Measurements from ENCODE around the gene GORASP1.

The GORASP1 gene

DNA sequence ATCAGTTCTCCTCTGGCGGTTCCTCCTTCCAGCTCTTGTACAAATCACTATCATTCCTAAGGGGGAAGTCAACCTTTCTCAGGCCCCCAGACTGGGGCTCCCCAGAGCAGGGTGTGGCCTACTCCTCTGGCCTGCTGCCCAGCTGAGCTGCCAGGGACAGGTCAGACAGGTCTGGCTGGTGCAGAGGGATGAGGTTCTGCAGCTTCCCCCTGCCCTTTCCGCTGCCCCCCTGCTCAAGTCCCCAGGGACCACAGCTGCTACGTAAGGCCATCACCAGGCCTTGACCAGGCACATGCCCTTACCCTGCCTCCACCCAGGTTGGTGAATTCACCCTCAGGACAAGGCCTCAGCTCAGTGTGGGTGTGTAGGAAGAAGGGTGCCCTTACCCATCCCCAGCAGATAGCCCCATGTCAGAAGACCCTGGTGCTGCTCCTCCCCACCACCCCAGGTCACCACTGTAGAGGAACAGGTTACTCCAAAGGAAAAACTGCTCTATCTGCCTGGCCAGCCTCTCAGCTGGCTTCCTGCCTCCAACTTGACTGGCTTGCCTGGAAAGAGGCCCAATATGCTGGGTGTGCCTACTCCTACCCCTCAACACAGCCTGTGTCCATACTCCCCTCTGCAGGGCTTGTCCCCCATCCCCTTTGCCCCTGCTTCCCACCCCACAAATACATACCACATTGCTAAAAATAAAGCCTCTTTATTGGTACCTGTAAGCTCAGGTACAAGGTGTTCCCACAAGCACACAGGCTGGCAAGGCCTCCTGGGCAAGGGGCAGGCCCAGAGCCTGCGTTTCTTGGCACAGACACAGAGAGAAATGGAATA is 34.0 kb upstream of the GORASP1 start:
- peak; percentile 52 for DNase-seq (ENCODE audit: low read depth, low spot score)

DNA sequence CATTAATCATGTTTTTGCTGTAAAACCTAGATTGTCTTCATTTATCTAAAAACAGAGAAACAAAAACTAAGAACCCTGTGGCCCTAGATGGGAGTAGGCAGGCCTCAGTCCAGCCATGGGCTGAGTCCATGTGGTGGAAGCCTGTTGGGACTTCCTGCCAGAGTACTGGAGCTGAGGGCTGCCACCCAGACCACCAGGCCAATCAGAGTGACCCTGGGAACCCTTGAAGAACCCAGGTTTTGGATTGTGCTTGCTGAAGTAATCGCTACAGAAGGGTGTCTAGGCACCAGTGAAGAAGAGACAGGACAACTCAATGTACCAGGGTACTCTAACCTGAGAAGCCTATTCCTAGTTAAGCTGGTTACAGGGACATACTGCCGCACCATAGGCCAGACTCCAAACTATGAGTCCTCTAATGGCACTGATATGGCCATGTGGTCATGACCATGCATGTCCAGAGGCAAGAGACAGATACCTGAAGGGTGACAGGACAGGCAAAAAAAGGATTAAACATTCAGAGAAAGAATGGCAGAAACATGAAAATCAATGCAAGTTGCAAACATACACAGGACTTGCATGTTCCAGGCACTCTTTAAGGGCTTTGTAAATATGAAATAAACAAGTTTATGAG is 33.0 kb upstream of the GORASP1 start:
- no peak for DNase-seq (ENCODE audit: low read depth, low spot score)

DNA sequence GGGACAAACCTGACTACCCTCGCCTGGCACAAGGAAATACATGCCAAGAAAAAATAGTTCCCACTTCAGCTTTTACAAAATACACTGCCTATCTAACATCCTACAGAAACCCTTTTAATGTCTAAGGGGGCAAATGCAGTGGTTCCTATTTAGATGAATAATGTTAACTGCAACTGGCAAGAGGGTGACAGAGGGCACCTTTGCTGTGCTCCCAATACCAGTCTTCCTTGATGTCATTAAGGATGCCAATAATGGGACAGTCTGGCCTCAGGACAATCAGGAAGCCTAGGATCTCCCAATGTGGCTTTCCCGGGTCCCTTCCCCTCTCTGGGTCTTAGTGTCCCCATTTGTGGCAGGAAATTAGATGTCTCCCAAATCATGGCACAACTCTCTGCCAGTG is 32.0 kb upstream of the GORASP1 start:
- DNase-seq (ENCODE audit: low read depth, low spot score): no peak

DNA sequence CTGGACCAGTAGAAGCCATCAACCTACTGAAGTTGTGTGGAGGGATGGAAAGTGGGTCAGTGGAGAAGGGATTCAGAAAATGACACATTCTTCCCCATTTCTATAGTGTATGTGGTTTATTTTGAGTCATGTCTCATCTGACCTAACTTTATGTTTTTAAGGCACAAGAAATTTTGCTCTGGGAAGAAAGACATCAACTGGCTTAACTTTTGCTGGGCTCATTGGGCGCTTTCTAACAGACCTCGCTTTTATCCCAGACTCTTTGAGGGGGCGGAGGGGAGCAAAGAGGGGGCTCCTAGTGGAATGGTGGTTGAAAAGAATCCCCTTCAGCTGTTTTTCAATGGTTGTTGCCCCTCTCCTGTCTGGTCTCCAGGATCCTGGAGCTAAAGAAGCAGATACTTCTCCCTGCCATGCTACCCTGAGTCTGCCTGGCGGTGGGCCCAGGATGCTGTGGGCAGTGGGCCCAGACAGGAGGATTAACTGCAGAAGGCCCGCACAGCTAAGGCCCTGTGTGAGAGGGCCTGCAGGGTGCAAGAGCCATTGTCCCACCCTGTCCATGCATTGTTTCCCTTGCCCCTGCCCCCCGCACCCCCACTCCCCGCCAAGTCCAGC is 31.5 kb upstream of the GORASP1 start:
- DNase-seq (ENCODE audit: low read depth, low spot score): peak; percentile 86

DNA sequence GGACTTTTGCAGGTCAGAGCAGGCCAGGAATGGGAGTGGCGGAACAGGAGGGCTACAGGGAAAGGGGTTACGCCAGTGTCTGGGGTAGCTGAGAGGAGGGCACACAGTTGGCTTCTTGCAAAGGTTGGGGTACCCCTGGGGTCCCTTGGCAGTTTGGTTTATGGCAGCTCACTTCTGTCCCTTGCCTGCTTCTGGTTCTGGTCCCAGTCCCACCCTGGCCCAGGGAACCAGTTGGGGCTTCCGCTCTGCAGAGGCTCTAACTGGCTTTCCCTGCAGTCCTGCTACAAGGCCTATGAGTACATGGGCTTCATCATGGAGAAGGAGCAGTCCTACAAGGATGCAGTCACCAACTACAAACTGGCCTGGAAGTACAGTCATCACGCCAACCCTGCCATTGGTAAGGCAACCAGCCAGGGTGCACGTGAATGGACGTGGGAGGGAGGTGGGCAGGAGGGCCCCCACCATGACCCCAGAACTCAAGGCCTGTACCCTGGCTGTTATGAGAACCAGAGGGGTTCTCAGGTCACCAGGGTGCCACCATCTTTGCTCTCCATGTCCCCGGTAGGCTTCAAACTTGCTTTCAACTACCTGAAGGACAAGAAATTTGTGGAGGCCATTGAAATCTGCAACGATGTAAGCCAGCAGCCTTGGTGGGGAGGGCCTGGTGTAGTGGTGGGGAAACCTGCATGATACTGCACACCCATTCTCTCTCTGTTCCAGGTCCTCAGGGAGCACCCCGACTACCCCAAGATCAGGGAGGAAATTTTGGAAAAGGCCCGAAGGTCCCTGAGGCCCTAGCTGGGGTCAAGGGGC is 30.8 kb upstream of the GORASP1 start:
- no peak for DNase-seq (ENCODE audit: low read depth, low spot score)

DNA sequence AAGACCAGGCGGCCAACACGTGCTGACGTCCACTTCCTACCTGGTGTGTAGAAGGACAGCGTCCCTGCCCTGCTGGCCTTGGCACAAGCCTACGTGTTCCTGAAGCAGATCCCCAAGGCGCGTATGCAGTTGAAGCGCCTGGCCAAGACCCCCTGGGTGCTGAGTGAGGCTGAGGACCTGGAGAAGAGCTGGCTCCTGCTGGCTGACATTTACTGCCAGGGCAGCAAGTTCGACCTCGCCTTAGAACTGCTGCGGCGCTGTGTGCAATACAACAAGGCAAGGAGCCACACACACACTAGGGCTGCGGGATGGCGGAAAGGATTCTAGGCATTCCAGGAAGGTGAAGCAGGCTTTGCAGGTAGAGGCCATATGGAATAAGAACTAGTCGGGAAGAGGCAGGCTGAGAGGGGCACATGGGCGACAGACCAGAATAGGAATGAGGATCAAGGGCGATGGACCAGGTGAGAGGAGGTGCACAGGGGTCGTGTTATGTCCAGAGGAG is 30.1 kb upstream of the GORASP1 start:
- DNase-seq (ENCODE audit: low read depth, low spot score): no peak

DNA sequence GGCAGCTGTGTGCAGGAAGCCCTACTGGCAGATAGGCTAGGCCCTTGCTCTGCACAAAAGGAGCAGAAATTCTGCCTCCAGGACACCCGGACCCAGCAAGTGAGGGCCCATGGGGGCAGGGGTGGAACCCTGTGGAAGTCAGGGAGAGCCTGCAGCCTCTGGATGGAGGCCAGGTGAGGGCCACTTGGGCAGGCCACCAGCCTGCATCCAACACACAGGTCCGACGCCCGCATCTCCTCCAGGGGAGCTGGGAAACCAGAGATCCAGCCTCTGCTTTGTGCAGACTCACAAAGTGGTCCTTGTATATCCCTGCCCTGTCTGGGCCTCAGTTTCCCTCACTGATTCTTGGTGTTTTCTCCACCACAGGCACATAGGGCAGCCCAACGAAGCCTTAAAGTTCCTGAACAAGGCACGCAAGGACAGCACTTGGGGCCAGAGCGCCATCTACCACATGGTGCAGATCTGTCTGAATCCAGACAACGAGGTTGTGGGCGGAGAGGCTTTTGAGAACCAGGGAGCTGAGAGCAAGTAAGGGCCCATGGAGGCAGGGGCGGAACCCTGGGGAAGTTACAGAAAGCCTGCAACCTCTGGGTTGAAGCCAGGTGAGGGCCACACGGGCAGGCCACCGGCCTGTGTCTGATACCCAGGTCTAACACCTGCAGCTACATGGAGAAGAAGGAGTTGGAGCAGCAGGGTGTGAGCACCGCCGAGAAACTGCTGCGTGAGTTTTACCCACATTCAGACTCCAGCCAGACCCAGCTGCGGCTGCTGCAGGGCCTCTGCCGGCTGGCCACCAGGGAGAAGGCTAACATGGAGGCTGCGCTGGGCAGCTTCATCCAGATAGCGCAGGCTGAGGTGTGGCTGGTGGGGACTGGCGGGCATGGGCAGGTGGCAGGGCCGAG is 29.4 kb upstream of the GORASP1 start:
- DNase-seq (ENCODE audit: low read depth, low spot score): no peak

DNA sequence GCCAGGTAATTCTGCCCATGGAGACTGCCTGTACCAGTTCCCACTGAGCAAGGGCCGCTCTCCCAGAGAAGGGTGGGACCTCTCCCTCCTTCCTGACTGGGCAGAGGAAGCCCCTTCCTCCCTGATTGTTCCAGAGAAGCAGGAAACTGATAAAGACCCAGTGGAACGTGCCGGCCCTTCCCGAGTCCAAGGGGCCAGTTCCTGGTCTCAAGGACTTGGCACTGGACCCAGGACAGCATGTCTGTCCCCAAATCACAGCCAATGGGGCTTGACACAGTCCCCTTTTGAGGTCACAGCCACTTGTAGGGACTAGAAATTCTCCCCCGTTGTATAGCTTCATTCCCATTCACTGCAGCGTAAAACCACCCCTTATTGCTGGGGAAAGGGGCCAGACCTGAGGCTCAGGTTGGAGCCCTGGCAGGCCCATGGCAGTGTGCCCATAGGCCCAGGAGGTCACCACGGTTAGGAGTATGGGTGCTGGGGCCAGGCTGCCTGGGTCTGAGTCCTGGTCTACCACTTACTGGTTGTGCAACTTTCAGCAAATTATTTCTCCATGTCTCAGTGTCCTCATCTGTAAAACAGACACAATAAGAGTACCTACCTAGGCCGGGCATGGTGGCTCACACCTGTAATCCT is 27.9 kb upstream of the GORASP1 start:
- DNase-seq (ENCODE audit: low read depth, low spot score): no peak

DNA sequence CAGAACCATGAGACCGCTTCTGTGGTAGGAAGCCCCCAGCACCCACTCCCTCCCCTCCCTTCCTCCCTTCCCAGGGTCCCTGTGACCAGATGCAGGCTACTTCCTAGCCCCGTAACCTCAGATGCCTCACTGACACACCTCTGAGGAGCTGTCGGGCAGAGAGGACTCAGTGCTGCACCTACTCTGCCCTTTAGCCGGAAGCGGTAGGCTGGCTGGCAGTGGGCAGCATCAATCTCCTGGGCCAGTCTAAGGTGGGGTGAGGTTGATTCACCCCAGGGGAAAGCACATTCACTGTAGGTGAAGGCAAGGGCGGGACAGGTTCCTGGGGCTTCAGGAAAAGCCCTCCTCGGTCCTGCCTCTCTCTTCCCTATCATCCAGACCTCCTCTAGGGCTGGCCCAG is 26.9 kb upstream of the GORASP1 start:
- no peak for DNase-seq (ENCODE audit: low read depth, low spot score)

DNA sequence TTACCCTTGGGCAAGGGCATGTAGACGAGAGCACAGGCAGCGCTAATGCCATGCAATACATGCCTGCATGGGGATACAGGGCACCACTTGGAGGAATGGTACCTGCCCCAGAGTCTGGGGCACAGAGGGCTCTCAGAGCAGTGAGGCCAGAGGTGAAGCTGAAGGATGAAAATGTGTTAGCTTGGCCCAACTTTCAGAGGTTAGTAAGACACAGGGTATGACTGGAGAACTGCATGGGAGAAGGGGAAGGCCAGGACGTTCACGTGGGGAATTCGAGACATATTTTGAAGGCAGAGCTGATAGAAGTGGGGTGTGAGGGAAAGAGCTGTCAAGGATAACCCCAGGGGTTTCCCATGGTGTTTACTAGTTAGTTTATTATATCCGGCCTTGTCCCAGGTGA is 26.4 kb upstream of the GORASP1 start:
- DNase-seq (ENCODE audit: low read depth, low spot score): no peak

DNA sequence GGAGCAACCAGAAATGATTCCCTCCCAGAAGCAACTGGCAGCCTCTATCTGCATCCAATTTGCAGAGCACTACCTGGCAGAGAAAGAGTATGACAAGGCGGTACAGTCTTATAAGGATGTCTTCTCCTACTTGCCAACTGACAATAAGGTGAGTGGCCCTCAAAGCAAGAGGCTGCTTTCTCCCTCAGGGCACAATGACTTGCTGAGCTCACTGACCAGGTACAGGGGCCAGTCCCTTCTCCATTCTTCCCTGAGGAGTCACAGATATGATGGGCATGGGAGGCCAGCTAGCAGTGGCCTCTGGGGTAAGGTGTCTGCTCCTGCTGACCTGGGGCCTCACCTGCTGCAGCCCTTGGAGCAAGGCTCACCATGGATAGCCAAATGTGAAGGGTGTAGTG is 25.7 kb upstream of the GORASP1 start:
- no peak for DNase-seq (ENCODE audit: low read depth, low spot score)

DNA sequence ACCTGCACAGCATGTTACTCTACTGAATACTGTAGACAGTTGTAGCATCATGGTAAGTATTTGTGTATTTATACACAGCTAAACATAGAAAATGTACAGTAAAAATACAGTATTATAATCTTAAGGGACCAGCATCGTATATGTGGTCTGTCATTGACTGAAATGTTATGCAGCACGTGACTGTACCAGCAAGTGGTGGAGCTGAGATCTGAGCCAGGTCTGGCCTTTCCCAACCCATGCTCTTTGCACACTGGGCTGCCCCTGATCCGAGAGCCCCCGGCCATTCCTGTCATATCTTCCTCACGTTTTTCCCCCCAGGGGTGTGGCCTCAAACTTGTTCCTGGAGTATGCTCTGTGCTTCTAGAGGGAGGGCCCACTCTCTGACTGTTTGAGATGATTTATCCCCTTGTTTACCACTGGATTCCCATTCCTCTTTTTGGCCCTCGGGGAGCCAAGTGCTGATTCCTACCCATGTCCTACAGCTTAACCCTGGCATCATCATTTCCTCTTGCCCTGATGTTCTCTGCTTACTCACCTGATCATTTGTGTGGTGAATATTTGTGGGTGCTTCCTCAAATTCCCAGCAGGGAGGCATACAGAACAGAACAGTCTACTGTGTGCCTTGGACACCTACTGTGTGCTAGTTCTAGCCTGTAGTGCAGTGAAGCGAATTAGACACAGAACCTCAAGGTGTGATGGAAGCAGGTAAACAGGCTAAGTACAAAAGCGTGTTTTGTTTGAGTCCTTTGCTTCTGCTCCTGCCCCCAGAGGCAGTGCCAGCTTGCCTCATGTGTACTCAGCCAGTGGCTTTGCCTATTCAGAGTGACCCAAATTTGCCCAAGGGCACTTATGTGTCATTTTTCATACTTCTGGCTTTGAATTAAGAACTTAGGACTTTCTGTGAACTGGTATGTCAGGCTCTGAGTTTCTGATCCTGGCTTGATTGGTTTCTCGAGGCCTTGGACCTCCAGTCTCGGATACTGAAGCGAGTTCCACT is 25.0 kb upstream of the GORASP1 start:
- no peak for DNase-seq (ENCODE audit: low read depth, low spot score)

DNA sequence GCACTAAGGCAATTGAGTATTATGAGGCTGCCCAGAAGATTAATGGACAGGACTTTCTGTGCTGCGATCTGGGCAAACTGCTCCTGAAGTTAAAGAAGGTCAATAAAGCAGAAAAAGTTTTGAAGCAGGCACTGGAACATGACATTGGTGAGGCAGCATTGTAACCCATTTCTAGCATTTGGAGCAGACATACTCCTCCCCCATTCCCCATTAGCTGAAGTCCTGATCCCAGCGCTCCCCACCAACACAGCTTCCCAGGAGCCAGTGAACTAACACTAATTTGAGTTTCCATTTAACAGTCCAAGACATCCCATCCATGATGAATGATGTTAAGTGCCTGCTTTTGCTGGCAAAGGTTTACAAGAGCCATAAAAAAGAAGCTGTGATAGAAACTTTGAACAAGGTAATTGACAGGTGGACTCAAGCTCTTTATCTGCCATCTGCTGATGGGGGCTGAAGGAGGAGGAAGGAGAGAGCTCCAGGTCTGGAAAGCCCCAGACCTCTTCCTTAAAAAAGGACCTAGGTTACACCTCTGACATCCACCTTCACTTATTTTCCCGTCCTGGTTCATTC is 23.4 kb upstream of the GORASP1 start:
- DNase-seq (ENCODE audit: low read depth, low spot score): no peak

DNA sequence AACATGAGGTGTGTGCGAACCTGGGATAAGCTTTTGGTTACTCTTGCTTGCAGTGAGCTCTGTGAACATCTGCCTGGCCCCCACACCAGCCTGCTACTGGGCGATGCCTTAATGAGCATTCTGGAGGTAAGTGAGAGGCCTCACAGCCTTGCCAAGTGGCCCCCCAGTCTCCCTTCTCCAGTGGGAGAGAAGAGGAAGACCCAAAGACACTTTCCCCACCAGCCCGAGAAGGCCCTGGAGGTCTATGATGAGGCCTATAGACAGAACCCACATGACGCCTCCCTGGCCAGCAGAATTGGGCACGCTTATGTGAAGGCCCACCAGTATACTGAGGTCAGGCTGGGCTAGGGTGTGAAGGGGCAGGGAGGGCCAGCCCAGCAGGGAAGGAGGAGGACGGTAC is 22.6 kb upstream of the GORASP1 start:
- DNase-seq (ENCODE audit: low read depth, low spot score): no peak

DNA sequence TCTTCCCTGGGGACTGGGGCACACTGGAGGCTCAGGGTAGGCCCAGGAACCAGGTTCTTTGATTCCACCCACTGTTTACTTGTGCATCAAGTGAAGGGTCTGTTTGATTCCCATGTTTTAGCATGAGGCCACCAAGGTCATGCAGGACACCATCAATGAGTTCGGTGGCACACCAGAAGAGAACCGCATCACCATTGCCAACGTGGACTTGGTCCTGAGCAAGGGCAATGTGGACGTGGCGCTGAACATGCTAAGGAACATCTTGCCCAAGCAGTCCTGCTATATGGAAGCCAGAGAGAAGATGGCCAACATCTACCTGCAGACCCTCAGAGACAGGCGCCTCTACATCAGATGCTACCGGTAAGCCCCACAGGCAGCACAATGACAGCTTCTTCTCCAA is 21.5 kb upstream of the GORASP1 start:
- no peak for DNase-seq (ENCODE audit: low read depth, low spot score)

DNA sequence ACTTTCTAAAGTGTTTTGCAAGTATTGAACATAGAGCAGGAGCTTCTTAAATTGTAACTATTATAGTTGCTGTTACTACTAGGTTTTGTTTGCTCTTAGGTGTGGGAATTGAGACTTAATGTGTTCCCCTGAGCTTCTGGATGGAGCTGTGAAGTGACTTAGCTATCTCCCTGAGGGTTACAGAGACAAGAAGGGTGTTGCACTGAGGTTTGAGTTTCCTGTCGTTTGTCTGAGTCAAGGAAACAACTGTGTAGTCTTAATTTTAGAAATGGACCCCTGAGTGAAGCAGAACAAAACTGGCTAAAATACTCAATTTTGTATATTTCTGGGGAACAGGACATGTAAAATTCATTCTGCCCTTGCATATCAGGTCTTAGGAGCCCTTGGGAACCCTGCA is 20.5 kb upstream of the GORASP1 start:
- DNase-seq (ENCODE audit: low read depth, low spot score): no peak

DNA sequence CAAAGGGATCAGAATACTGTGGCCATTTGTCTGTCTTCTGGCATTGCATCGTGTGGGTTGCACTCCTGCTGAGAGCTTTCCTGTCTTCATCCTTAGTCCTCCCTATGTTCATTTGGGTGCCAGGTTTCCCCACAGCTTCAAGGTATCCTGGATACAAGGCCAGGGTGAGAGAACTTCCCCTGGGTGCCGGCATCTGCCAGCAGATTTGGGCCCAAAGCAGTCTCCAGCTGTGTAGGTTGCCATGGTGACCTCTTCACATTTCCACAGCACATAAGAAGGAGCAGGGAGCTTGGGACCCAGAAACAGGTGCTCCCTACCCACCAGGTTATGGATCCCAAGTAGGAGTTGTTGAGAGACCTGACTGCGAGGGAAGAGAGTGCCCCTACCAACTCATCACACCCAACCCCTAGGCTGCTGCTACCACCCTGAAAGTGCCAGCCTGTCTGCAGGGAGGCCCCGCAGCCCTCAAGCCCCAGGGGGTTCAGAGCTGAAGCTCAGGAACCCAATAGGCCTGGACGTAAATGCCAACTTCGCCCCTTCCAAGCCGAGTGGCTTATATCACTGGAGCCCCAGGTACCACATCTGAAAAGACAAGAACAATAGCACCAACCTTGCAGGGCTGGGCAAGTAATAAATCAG is 20.0 kb upstream of the GORASP1 start:
- DNase-seq (ENCODE audit: low read depth, low spot score): no peak

DNA sequence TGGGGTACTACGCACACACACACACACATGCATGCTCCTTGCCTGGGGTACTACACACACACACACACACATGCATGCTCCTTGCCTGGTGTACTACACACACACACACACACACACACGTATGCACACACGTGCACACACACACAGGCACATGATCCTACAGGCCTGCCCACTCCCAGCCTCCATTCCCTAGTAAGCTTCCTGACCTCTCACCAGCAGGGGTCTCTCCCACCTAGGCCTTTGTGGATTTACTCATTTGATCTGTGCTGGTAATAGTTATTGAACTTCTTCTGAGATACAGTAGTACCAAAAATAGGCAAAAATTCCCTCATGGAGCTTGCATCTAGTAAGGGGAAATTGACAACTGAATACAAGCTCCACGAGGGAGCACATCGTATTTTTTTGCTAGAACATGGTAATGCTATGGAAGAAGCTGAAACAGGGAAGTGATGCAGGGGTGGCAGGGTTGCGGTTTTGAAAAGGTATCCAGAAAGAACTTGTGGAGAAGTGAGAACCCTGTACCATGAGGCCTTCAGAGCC is 19.2 kb upstream of the GORASP1 start:
- peak; percentile 69 for DNase-seq (ENCODE audit: low read depth, low spot score)

All from astrocyte of the hippocampus (primary cell).